Endothelial cell of umbilical vein (primary cell): ENCODE measurements around the gene ALG13. TPM values are rescaled to one million over a fixed set of nuclear protein-coding genes. Genes with fewer than 3 reads are reported as not detected.
"Not testable (repeated sequence)": the region's sequence is repeated elsewhere in the genome, so short reads cannot be mapped to it uniquely, and the experiment has no call there.

Experiments used
- BruUV-seq: library from RNA; stranded (reverse); fragments of 400-500 nt; replicated peaks from 2 replicates; lab custom pipeline; 2021; lab: Mats Ljungman, UMichigan
- CTCF ChIA-PET: fragments of 300-600, 350-600 bp; sonication (Branson Sonifier 250); formaldehyde crosslinking; loops from one replicate; lab custom pipeline; 2021; ENCODE audit warnings: antibody characterized with exemption, inconsistent platforms; lab: Charles Lee
- POLR2A ChIA-PET: fragments of 300-600, 350-600 bp; sonication (Branson Sonifier 250); formaldehyde crosslinking; loops from one replicate; lab custom pipeline; 2021; ENCODE audit warnings: antibody characterized with exemption, inconsistent platforms; lab: Charles Lee
- DNase-seq: peaks from one replicate; pipeline ENCODE4 v3.0.0-alpha.2; 2011; ENCODE audit warnings: low read depth, low spot score
- FAIRE-seq: peaks from 2 replicates; lab custom pipeline; 2011; peaks lifted over from hg19 to GRCh38; lab: Jason Lieb, UNC
- H2AFZ ChIP-seq: 2 replicates; pipeline ENCODE4 v1.6.0; 2012; ENCODE audit warnings: low read depth, low read length, control low read depth, inconsistent platforms
- H3K27ac ChIP-seq: 2 replicates; pipeline ENCODE4 v1.5.1; 2011; ENCODE audit warnings: low read depth, mild to moderate bottlenecking, control low read depth, low read length, moderate library complexity; ENCODE audit not compliant: insufficient read depth
- H3K27me3 ChIP-seq, 2 experiments: 2 replicates each; pipeline versions ENCODE4 v1.6.0 to v1.6.1; 2011; ENCODE audit warnings: low read length in 2 of 2, mixed read lengths in 1 of 2; ENCODE audit not compliant: control insufficient read depth in 2 of 2, insufficient read depth in 2 of 2
- H3K36me3 ChIP-seq, 2 experiments: 2 replicates in 1 of 2; 3 replicates in 1 of 2; pipeline ENCODE4 v1.5.1; 2011; ENCODE audit warnings: low read length in 2 of 2, mild to moderate bottlenecking in 1 of 2, moderate library complexity in 1 of 2; ENCODE audit not compliant: control insufficient read depth in 2 of 2, insufficient read depth in 2 of 2; ENCODE audit errors: extremely low read depth in 1 of 2
- H3K4me1 ChIP-seq: 3 replicates; pipeline ENCODE4 v1.5.1; 2011; ENCODE audit warnings: mild to moderate bottlenecking, low read length; ENCODE audit not compliant: control insufficient read depth, insufficient read depth; ENCODE audit errors: extremely low read depth
- H3K4me2 ChIP-seq: 2 replicates; pipeline ENCODE4 v1.6.1; 2011; ENCODE audit warnings: low read length, control low read depth, mixed read lengths; ENCODE audit not compliant: insufficient read depth
- H3K4me3 ChIP-seq, 3 experiments: fragments of 200-600 bp in 1 of 3; sonication (generic), shearing (Covaris generic) in 1 of 3; replicated peaks in 1 of 3; 2 replicates each; pipeline ENCODE4 v1.5.1; 2011 to 2016; ENCODE audit warnings: control low read depth in 3 of 3, low read length in 3 of 3, mild to moderate bottlenecking in 2 of 3, inconsistent platforms in 1 of 3, low read depth in 1 of 3, moderate library complexity in 1 of 3; ENCODE audit not compliant: insufficient read depth in 1 of 3
- H3K79me2 ChIP-seq: 2 replicates; pipeline ENCODE4 v1.6.0; 2012; ENCODE audit warnings: low read length, inconsistent platforms; ENCODE audit not compliant: control insufficient read depth, insufficient read depth
- H3K9ac ChIP-seq: replicated peaks from 2 replicates; pipeline ENCODE3; 2011; ENCODE audit warnings: low read length, control low read depth; ENCODE audit not compliant: insufficient read depth; ENCODE audit errors: extremely low read depth
- H3K9me1 ChIP-seq: replicated peaks from 3 replicates; pipeline ENCODE4 v1.6.0; 2011; ENCODE audit warnings: mild to moderate bottlenecking, low read length; ENCODE audit not compliant: control insufficient read depth, insufficient read depth; ENCODE audit errors: extremely low read depth
- H3K9me3 ChIP-seq: replicated peaks from 2 replicates; pipeline ENCODE4 v1.5.1; 2012; ENCODE audit warnings: low read length, inconsistent platforms; ENCODE audit not compliant: control insufficient read depth, insufficient read depth
- H4K20me1 ChIP-seq: replicated peaks from 2 replicates; pipeline ENCODE3; 2011; ENCODE audit warnings: mild to moderate bottlenecking, low read length; ENCODE audit not compliant: control insufficient read depth, insufficient read depth; ENCODE audit errors: extremely low read depth
- EZH2 ChIP-seq: IDR thresholded peaks from 2 replicates; pipeline ENCODE4 v1.6.1; 2012; ENCODE audit warnings: borderline replicate concordance, low read depth, mild to moderate bottlenecking, moderate library complexity, low read length, inconsistent platforms; ENCODE audit not compliant: severe bottlenecking
- FOS ChIP-seq: IDR thresholded peaks from 2 replicates; pipeline ENCODE4 v1.6.1; 2011; ENCODE audit warnings: mild to moderate bottlenecking, low read length, moderate library complexity, borderline replicate concordance; ENCODE audit not compliant: insufficient read depth
- GATA2 ChIP-seq: IDR thresholded peaks from 2 replicates; pipeline ENCODE4 v1.7.0; 2011; ENCODE audit warnings: low read depth, mild to moderate bottlenecking, moderate library complexity, mixed read lengths, low read length; ENCODE audit not compliant: insufficient read length, insufficient read depth
- JUN ChIP-seq: IDR thresholded peaks from 2 replicates; pipeline ENCODE4 v1.6.1; 2011; ENCODE audit warnings: borderline replicate concordance, low read depth; ENCODE audit not compliant: insufficient read length, insufficient read depth
- MYC ChIP-seq: IDR thresholded peaks from one replicate; pipeline ENCODE4 v1.6.1; 2011; ENCODE audit warnings: mild to moderate bottlenecking, low read depth, low read length
- POLR2A ChIP-seq: IDR thresholded peaks from 2 replicates; pipeline ENCODE4 v1.6.1; 2012; ENCODE audit warnings: low read depth, mild to moderate bottlenecking, control low read depth, low read length
- POLR2AphosphoS5 ChIP-seq: IDR thresholded peaks from 2 replicates; pipeline ENCODE4 v1.6.1; 2012; ENCODE audit warnings: low read depth, mild to moderate bottlenecking, control low read depth, low read length, moderate library complexity; ENCODE audit not compliant: insufficient read depth
- dilution Hi-C: fragments of 300-500 bp; cut with MboI; formaldehyde crosslinking; loops from one replicate; pipeline ENCODE4 v1.15.0; 2019; ENCODE audit warnings: low sequenced_read_pairs; ENCODE audit not compliant: extremely low pct_ligation_motif_present
- intact Hi-C: fragments of 100-400 bp; cut with micrococcal nuclease; formaldehyde crosslinking; loops from one replicate; pipeline ENCODE4 v1.10.0; 2022
- polyA plus RNA-seq, 4 experiments: library from polyadenylated mRNA; depleted of rRNA in 3 of 4; stranded (reverse) in 3 of 4; unstranded in 1 of 4; fragments of >200 nt; gene quantifications; 2 replicates each; pipeline versions ENCODE4 v1.2.1 to v1.2.3, GENCODE V29; 2011 to 2012; ENCODE audit warnings: missing spikeins in 1 of 4
- total RNA-seq: library from RNA; stranded (reverse); gene quantifications from 2 replicates; pipeline ENCODE4 v1.2.3, GENCODE V29; 2021
- TF ChIP-seq, protein P1 (sequence below): IDR thresholded peaks from 2 replicates; pipeline ENCODE4 v1.6.1; 2011; ENCODE audit not compliant: insufficient read depth, insufficient read length
- TF ChIP-seq, protein P2 (sequence below), 2 donors: IDR thresholded peaks; 1 replicate in 1 of 2; 2 replicates in 1 of 2; pipeline ENCODE4 v1.5.1; 2011; ENCODE audit warnings: low read length in 2 of 2, mild to moderate bottlenecking in 2 of 2, moderate library complexity in 2 of 2, control low read depth in 1 of 2, inconsistent platforms in 1 of 2, low read depth in 1 of 2; ENCODE audit not compliant: insufficient read depth in 1 of 2; ENCODE audit errors: extremely low read depth in 1 of 2

The ALG13 gene
- total and polyA plus RNA-seq, 2 donors (not counting 3 experiments of a cell fraction or from before 2014, with no cell fraction given), result 37.9 to 59.2 TPM

DNA sequence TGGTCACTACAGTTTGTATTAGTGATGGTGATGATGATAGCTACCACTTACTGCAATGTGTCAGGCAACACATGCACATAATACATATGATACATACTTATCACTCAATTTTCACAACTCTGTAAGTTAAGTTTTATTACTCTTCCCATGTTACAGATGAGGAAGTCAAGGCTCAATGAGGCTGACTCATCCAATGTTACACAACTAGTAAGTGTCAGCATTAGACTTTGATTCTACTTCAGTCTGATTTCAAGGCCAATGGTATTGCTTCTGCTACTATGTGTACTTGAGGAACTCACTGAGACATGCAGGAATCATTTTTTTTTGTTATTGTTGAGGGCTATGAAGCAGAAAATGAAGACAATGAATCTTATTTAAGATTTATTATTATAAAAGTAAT, 98.6 kb downstream of the ALG13 start:
- POLR2A ChIA-PET, result no interaction called here
- CTCF ChIA-PET, result no interaction called here
- no peaks in the 10 kb centered on the region for H3K27me3 ChIP-seq
- H3K4me1 ChIP-seq, result no peaks in the 10 kb centered on the region
- no peak overlapping the region for H3K9ac ChIP-seq
- H3K36me3 ChIP-seq, result no peaks in the 10 kb centered on the region
- DNase-seq (no peak), FAIRE-seq (no peak)
- H4K20me1 ChIP-seq, result no peaks in the 10 kb centered on the region
- dilution Hi-C loops (no loop called here), intact Hi-C loops (no loop called here)
- no peak overlapping the region for H3K27ac ChIP-seq
- H3K9me1 ChIP-seq, result no peaks in the 10 kb centered on the region
- no peak overlapping the region for H3K4me3 ChIP-seq
- H3K79me2 ChIP-seq, result no peaks in the 10 kb centered on the region
- no peaks in the 10 kb centered on the region for H3K9me3 ChIP-seq
- no peak for TF ChIP-seq EZH2
- TF ChIP-seq POLR2AphosphoS5, result no peak
- TF ChIP-seq MYC, result no peak
- no peak overlapping the region for H3K4me2 ChIP-seq
- BruUV-seq, result no TSS peak
- H2AFZ ChIP-seq, result no peak overlapping the region

GRCh38 chrX:111784667-111785066, 103.7 kb downstream of the ALG13 start:
- H3K27me3 ChIP-seq, result no peaks in the 10 kb centered on the region
- FAIRE-seq, result no peak

DNA sequence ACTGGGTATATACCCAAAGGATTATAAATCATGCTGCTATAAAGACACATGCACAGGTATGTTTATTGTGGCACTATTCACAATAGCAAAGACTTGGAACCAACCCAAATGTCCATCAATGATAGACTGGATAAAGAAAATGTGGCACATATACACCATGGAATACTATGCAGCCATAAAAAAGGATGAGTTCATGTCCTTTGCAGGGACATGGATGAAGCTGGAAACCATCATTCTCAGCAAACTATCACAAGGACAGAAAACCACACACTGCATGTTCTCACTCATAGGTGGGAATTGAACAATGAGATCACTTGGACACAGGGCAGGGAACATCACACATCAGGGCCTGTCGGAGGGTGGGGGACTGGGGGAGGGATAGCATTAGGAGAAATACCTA, 109.1 kb downstream of the ALG13 start:
- H3K27me3 ChIP-seq, CTCF ChIA-PET, intact Hi-C loops, H3K4me2 ChIP-seq, H3K9me1 ChIP-seq, H3K4me3 ChIP-seq, POLR2A ChIA-PET, FAIRE-seq, H3K9ac ChIP-seq, H3K79me2 ChIP-seq, H3K4me1 ChIP-seq, BruUV-seq, H4K20me1 ChIP-seq, DNase-seq, H3K27ac ChIP-seq, dilution Hi-C loops, H2AFZ ChIP-seq, H3K36me3 ChIP-seq, H3K9me3 ChIP-seq: not testable (repeated sequence)

More at GRCh38 chrX:111784667-111785066, 103.7 kb downstream of the ALG13 start:
- Histone ChIP-seq H3K27ac (no peak overlapping the region), H4K20me1 (no peaks in the 10 kb centered on the region), H2AFZ (no peak overlapping the region), H3K9me3 (no peaks in the 10 kb centered on the region), H3K36me3 (no peaks in the 10 kb centered on the region), H3K79me2 (no peaks in the 10 kb centered on the region), H3K4me3 (no peak overlapping the region), H3K9me1 (no peaks in the 10 kb centered on the region), H3K4me2 (no peak overlapping the region), H3K4me1 (no peaks in the 10 kb centered on the region), H3K9ac (no peak overlapping the region)
- TF ChIP-seq MYC, result no peak
- TF ChIP-seq GATA2, result no peak
- no peak for TF ChIP-seq FOS
- TF ChIP-seq, protein P1, sequence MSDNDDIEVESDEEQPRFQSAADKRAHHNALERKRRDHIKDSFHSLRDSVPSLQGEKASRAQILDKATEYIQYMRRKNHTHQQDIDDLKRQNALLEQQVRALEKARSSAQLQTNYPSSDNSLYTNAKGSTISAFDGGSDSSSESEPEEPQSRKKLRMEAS, result no peak
- no peak for TF ChIP-seq EZH2
- TF ChIP-seq, protein P2, sequence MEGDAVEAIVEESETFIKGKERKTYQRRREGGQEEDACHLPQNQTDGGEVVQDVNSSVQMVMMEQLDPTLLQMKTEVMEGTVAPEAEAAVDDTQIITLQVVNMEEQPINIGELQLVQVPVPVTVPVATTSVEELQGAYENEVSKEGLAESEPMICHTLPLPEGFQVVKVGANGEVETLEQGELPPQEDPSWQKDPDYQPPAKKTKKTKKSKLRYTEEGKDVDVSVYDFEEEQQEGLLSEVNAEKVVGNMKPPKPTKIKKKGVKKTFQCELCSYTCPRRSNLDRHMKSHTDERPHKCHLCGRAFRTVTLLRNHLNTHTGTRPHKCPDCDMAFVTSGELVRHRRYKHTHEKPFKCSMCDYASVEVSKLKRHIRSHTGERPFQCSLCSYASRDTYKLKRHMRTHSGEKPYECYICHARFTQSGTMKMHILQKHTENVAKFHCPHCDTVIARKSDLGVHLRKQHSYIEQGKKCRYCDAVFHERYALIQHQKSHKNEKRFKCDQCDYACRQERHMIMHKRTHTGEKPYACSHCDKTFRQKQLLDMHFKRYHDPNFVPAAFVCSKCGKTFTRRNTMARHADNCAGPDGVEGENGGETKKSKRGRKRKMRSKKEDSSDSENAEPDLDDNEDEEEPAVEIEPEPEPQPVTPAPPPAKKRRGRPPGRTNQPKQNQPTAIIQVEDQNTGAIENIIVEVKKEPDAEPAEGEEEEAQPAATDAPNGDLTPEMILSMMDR (IDR thresholded peaks at IDR 0.05; ENCODE audit: extremely low read depth in 1 of 2, insufficient read depth in 1 of 2, low read depth in 1 of 2, low read length in 2 of 2), result no peak
- TF ChIP-seq POLR2A, result no peak
- TF ChIP-seq POLR2AphosphoS5, result no peak
- no peak for TF ChIP-seq JUN
- CTCF ChIA-PET, result no interaction called here
- dilution Hi-C loops (no loop called here), intact Hi-C loops (no loop called here)
- no peak for DNase-seq
- no TSS peak for BruUV-seq
- POLR2A ChIA-PET, result no interaction called here
